HG02938 (cell line): Measurements from ENCODE around the gene GRAMD1A.
A peak's percentile ranks its signal among the peaks of the same experiment; 100 is the strongest.

Experiments used
- ATAC-seq: cut with Tn5 transposase; IDR thresholded peaks from one replicate; pipeline ENCODE4 v1.9.1; 2021; ENCODE audit warnings: mild to moderate bottlenecking, moderate library complexity; ENCODE audit not compliant: unreplicated experiment

Gene GRAMD1A

GRCh38 chr19:35051796-35052195 is 51.7 kb downstream of the GRAMD1A start:
- no peak for ATAC-seq

- no peak for ATAC-seq
These were observed 52.6 kb downstream of the GRAMD1A start for GRCh38 chr19:35052599-35053190.

- no peak for ATAC-seq
These were observed 53.7 kb downstream of the GRAMD1A start for GRCh38 chr19:35053667-35054293.

GRCh38 chr19:35054626-35055025 is 54.5 kb downstream of the GRAMD1A start:
- no peak for ATAC-seq

GRCh38 chr19:35055715-35056179 is 55.6 kb downstream of the GRAMD1A start:
- no peak for ATAC-seq

GRCh38 chr19:35056513-35057063 is 56.5 kb downstream of the GRAMD1A start:
- ATAC-seq = no peak

- no peak for ATAC-seq
These were observed 58.2 kb downstream of the GRAMD1A start for GRCh38 chr19:35058370-35058769.

GRCh38 chr19:35059006-35059798 is 59.1 kb downstream of the GRAMD1A start:
- no peak for ATAC-seq

- no peak for ATAC-seq
These were observed 59.6 kb downstream of the GRAMD1A start for GRCh38 chr19:35059799-35060091.

GRCh38 chr19:35060160-35060855 is 60.2 kb downstream of the GRAMD1A start:
- no peak for ATAC-seq

GRCh38 chr19:35061583-35062373 is 61.7 kb downstream of the GRAMD1A start:
- no peak for ATAC-seq

- no peak for ATAC-seq
These were observed 62.8 kb downstream of the GRAMD1A start for GRCh38 chr19:35062942-35063341.

- ATAC-seq = no peak
These were observed 64.1 kb downstream of the GRAMD1A start for GRCh38 chr19:35063940-35064818.

- no peak for ATAC-seq
These were observed 65.5 kb downstream of the GRAMD1A start for GRCh38 chr19:35065574-35065973.

- no peak for ATAC-seq
These were observed 66.0 kb downstream of the GRAMD1A start for GRCh38 chr19:35066121-35066520.

- ATAC-seq = peak; percentile 65
These were observed 66.8 kb downstream of the GRAMD1A start for GRCh38 chr19:35066691-35067563.

GRCh38 chr19:35068941-35069634 is 69.0 kb downstream of the GRAMD1A start:
- ATAC-seq = no peak

- no peak for ATAC-seq
These were observed 69.6 kb downstream of the GRAMD1A start for GRCh38 chr19:35069696-35070095.
